HepG2 (cell line): ENCODE measurements around the gene DUS1L. TPM values are rescaled to one million over a fixed set of nuclear protein-coding genes. Genes with fewer than 3 reads are reported as not detected.

Experiments
- AKNA ChIP-seq: sonication (generic); formaldehyde crosslinking; IDR thresholded peaks from 2 replicates; pipeline ENCODE4 v1.4.0; 2020; ENCODE audit warnings: missing genetic modification reagents, borderline replicate concordance
- ATAD3A ChIP-seq: sonication (generic); formaldehyde crosslinking; IDR thresholded peaks from 2 replicates; pipeline ENCODE4 v1.4.0; 2020; ENCODE audit warnings: missing genetic modification reagents
- DNMT1 ChIP-seq: sonication (generic); formaldehyde crosslinking; IDR thresholded peaks from 2 replicates; pipeline ENCODE4 v1.5.1; 2020; ENCODE audit warnings: mild to moderate bottlenecking, missing genetic modification reagents
- DPF2 ChIP-seq: sonication (generic); formaldehyde crosslinking; IDR thresholded peaks from 2 replicates; pipeline ENCODE4 v1.4.0; 2020; ENCODE audit warnings: mild to moderate bottlenecking, low read depth, missing genetic modification reagents, borderline replicate concordance
- GATAD1 ChIP-seq: IDR thresholded peaks from 2 replicates; pipeline ENCODE4 v1.6.1; 2016; ENCODE audit warnings: missing genetic modification reagents, missing compliant biosample characterization
- MTERF4 ChIP-seq: sonication (generic); formaldehyde crosslinking; IDR thresholded peaks from 2 replicates; pipeline ENCODE4 v1.8.0; 2023; ENCODE audit warnings: mild to moderate bottlenecking, missing genetic modification reagents
- NFYB ChIP-seq: sonication (generic); formaldehyde crosslinking; IDR thresholded peaks from 2 replicates; pipeline ENCODE4 v1.4.0; 2020; ENCODE audit warnings: missing genetic modification reagents
- THAP8 ChIP-seq: sonication (generic); formaldehyde crosslinking; IDR thresholded peaks from 2 replicates; pipeline ENCODE4 v1.5.1; 2020; ENCODE audit warnings: missing genetic modification reagents, mild to moderate bottlenecking, borderline replicate concordance
- YY1 ChIP-seq: IDR thresholded peaks from 2 replicates; pipeline ENCODE4 v1.6.1; 2011; ENCODE audit warnings: low read length, low read depth, moderate library complexity, mild to moderate bottlenecking; ENCODE audit not compliant: insufficient read depth, insufficient replicate concordance
- ZNF354B ChIP-seq: sonication (generic); formaldehyde crosslinking; IDR thresholded peaks from 2 replicates; pipeline ENCODE4 v1.8.0; 2022; ENCODE audit warnings: mild to moderate bottlenecking, missing genetic modification reagents
- ZNF616 ChIP-seq: sonication (generic); formaldehyde crosslinking; IDR thresholded peaks from 2 replicates; pipeline ENCODE4 v1.5.0; 2020; ENCODE audit warnings: low read depth, mild to moderate bottlenecking, missing genetic modification reagents
- ZNF720 ChIP-seq: sonication (generic); formaldehyde crosslinking; IDR thresholded peaks from 2 replicates; pipeline ENCODE4 v1.4.0; 2020; ENCODE audit warnings: missing genetic modification reagents
- ZNF746 ChIP-seq: sonication (generic); formaldehyde crosslinking; IDR thresholded peaks from 2 replicates; pipeline ENCODE4 v1.8.0; 2022; ENCODE audit warnings: mild to moderate bottlenecking, missing genetic modification reagents
- ZNF768 ChIP-seq: sonication (generic); formaldehyde crosslinking; IDR thresholded peaks from 2 replicates; pipeline ENCODE4 v1.4.0; 2020; ENCODE audit warnings: missing genetic modification reagents
- ZSCAN20 ChIP-seq: sonication (generic); formaldehyde crosslinking; IDR thresholded peaks from 2 replicates; pipeline ENCODE4 v1.4.0; 2020; ENCODE audit warnings: missing genetic modification reagents, mild to moderate bottlenecking, borderline replicate concordance
- polyA plus RNA-seq, 8 experiments: library from polyadenylated mRNA; depleted of rRNA in 3 of 8; stranded (reverse) in 7 of 8; unstranded in 1 of 8; fragments of >200 nt; fragmentation: Illumina TruSeq in 4 of 8; extraction: Trizol in 4 of 8; gene quantifications; 2 replicates each; pipeline versions ENCODE4 v1.2.1 to v1.2.3, GENCODE V29; 2011 to 2016; ENCODE audit warnings: low read depth in 4 of 8, missing spikeins in 1 of 8, mixed read lengths in 1 of 8; ENCODE audit not compliant: insufficient read depth in 1 of 8
- total RNA-seq, 5 experiments: library from RNA; depleted of rRNA; stranded (reverse); fragments of >200 nt; fragmentation: Illumina TruSeq; extraction: Trizol; gene quantifications; 2 replicates each; pipeline ENCODE4 v1.2.3, GENCODE V29; 2016; ENCODE audit warnings: low read depth in 1 of 5
- TF ChIP-seq, protein P1 (sequence below): IDR thresholded peaks from 2 replicates; pipeline ENCODE4 v1.6.1; 2016
- TF ChIP-seq, protein P2 (sequence below): sonication (generic); formaldehyde crosslinking; IDR thresholded peaks from 2 replicates; pipeline ENCODE4 v1.5.1; 2020; ENCODE audit warnings: mild to moderate bottlenecking, missing genetic modification reagents, borderline replicate concordance

Gene DUS1L
- total and polyA plus RNA-seq, 2 of the 13 experiments (the other 11 are each of a cell fraction or from before 2014, with no cell fraction given): 81.0 to 109 TPM

DNA sequence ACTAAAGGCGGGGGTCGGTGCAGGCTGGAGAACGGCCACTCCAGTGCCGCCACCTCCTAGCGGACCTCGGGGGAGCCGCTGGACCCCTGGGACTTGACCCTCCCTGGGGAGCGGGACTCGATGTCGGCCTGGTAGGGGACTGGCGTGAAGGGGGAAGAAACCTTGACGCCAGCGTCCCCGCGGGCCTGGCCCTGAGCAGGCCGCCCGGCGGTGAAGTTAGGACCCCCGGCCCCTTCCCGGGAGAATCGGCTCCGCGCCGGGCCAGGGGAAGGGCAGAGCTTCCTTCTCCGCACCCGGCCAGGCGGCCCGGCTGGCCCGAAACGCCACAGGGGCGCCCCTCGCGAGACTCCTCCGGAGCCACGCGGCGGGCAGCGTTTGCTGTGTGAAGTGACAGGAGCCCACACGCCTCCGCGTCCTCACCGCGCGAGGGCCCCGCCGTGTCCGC is 389 bp downstream of the DUS1L start (continued):
- TF ChIP-seq AKNA (CRISPR knock-in tag): no peak
- no peak for TF ChIP-seq ZNF768 (CRISPR knock-in tag)
- peak; percentile 66; the same call in 1 of the 2 replicates for TF ChIP-seq ZSCAN20 (CRISPR knock-in tag)
- 0 out of 2 replicates have a peak, but pooled peaks have one; percentile 72 for TF ChIP-seq MTERF4 (CRISPR knock-in tag)
- TF ChIP-seq, protein P1, sequence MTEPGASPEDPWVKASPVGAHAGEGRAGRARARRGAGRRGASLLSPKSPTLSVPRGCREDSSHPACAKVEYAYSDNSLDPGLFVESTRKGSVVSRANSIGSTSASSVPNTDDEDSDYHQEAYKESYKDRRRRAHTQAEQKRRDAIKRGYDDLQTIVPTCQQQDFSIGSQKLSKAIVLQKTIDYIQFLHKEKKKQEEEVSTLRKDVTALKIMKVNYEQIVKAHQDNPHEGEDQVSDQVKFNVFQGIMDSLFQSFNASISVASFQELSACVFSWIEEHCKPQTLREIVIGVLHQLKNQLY: no peak
- TF ChIP-seq YY1: no peak
- TF ChIP-seq DNMT1 (CRISPR knock-in tag): 0 out of 2 replicates have a peak, but pooled peaks have one; percentile 12
- no peak for TF ChIP-seq THAP8 (CRISPR knock-in tag)
- TF ChIP-seq ZNF354B (CRISPR knock-in tag): no peak
- TF ChIP-seq ZNF616: no peak
- TF ChIP-seq ZNF746 (CRISPR knock-in tag): no peak
- no peak for TF ChIP-seq ZNF720 (CRISPR knock-in tag)
- TF ChIP-seq, protein P2, sequence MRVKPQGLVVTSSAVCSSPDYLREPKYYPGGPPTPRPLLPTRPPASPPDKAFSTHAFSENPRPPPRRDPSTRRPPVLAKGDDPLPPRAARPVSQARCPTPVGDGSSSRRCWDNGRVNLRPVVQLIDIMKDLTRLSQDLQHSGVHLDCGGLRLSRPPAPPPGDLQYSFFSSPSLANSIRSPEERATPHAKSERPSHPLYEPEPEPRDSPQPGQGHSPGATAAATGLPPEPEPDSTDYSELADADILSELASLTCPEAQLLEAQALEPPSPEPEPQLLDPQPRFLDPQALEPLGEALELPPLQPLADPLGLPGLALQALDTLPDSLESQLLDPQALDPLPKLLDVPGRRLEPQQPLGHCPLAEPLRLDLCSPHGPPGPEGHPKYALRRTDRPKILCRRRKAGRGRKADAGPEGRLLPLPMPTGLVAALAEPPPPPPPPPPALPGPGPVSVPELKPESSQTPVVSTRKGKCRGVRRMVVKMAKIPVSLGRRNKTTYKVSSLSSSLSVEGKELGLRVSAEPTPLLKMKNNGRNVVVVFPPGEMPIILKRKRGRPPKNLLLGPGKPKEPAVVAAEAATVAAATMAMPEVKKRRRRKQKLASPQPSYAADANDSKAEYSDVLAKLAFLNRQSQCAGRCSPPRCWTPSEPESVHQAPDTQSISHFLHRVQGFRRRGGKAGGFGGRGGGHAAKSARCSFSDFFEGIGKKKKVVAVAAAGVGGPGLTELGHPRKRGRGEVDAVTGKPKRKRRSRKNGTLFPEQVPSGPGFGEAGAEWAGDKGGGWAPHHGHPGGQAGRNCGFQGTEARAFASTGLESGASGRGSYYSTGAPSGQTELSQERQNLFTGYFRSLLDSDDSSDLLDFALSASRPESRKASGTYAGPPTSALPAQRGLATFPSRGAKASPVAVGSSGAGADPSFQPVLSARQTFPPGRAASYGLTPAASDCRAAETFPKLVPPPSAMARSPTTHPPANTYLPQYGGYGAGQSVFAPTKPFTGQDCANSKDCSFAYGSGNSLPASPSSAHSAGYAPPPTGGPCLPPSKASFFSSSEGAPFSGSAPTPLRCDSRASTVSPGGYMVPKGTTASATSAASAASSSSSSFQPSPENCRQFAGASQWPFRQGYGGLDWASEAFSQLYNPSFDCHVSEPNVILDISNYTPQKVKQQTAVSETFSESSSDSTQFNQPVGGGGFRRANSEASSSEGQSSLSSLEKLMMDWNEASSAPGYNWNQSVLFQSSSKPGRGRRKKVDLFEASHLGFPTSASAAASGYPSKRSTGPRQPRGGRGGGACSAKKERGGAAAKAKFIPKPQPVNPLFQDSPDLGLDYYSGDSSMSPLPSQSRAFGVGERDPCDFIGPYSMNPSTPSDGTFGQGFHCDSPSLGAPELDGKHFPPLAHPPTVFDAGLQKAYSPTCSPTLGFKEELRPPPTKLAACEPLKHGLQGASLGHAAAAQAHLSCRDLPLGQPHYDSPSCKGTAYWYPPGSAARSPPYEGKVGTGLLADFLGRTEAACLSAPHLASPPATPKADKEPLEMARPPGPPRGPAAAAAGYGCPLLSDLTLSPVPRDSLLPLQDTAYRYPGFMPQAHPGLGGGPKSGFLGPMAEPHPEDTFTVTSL (CRISPR knock-in tag): no peak
- TF ChIP-seq NFYB (CRISPR knock-in tag): 0 out of 2 replicates have a peak, but pooled peaks have one; percentile 1
- no peak for TF ChIP-seq GATAD1 (CRISPR knock-in tag)
- TF ChIP-seq DPF2 (CRISPR knock-in tag): no peak
- no peak for TF ChIP-seq ATAD3A (CRISPR knock-in tag)
